H1 (cell line): Measurements from ENCODE around the gene KLHDC8B. TPM values are rescaled to one million over a fixed set of nuclear protein-coding genes. Genes with fewer than 3 reads are reported as not detected.

Source experiments
- JUND ChIP-seq: IDR thresholded peaks from 2 replicates; pipeline ENCODE4 v1.6.1; 2011; ENCODE audit warnings: mild to moderate bottlenecking, improper control_type of control experiment, low read length
- polyA plus RNA-seq, 7 experiments: library from polyadenylated mRNA; depleted of rRNA in 3 of 7; stranded (reverse) in 5 of 7; unstranded in 2 of 7; fragments of >200 nt in 5 of 7; fragments of 200-250 nt in 2 of 7; gene quantifications; 1 replicate in 5 of 7; 2 replicates in 1 of 7; 4 replicates in 1 of 7; pipeline versions ENCODE4 v1.2.1 to v1.2.3, GENCODE V29; 2011 to 2013; ENCODE audit warnings: missing spikeins in 2 of 7, mixed read lengths in 2 of 7
- total RNA-seq: library from RNA; stranded (reverse); fragmentation: NEBNext Ultra II Directional; extraction: Animal tissue kit (Norgen Biotek cat#: 25700); gene quantifications from 2 replicates; pipeline ENCODE4 v1.2.1, GENCODE V29; 2021
- TF ChIP-seq, protein P1 (sequence below): IDR thresholded peaks from 2 replicates; pipeline ENCODE4 v1.6.1; 2011; ENCODE audit warnings: low read length, improper control_type of control experiment
- TF ChIP-seq, protein P2 (sequence below): IDR thresholded peaks from 2 replicates; pipeline ENCODE4 v1.6.1; 2012; ENCODE audit warnings: inconsistent platforms
- TF ChIP-seq, protein P3 (sequence below): fragments of 300-600 bp; sonication (generic); IDR thresholded peaks from 2 replicates; pipeline ENCODE4 v1.7.1; 2012; ENCODE audit warnings: low read length, moderate library complexity, mild to moderate bottlenecking, inconsistent platforms; ENCODE audit not compliant: insufficient replicate concordance

KLHDC8B gene
- total and polyA plus RNA-seq, 2 of the 8 experiments (the other 6 are each of a cell fraction or from before 2014, with no cell fraction given) = 15.8 to 21.3 TPM

DNA sequence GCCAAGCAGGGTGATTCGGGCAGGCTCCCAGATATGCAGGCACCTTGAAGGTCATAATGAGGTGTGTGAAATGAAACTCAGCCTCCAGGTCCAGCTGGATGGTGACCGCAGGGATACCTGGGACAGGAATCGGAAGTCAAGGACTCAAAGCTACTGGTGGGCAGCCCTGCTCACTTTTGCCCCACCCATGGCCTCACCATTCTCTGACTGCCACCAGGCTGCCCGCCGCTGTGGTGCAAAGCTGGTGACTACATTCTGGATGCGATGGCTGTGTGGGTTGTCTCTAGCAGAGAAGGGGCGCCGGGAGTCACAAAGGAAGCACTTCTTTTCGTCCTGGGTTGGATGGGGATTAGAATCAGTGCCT is 39.3 kb upstream of the KLHDC8B start (continued):
- TF ChIP-seq, protein P1, sequence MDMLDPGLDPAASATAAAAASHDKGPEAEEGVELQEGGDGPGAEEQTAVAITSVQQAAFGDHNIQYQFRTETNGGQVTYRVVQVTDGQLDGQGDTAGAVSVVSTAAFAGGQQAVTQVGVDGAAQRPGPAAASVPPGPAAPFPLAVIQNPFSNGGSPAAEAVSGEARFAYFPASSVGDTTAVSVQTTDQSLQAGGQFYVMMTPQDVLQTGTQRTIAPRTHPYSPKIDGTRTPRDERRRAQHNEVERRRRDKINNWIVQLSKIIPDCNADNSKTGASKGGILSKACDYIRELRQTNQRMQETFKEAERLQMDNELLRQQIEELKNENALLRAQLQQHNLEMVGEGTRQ = no peak
- TF ChIP-seq, protein P2, sequence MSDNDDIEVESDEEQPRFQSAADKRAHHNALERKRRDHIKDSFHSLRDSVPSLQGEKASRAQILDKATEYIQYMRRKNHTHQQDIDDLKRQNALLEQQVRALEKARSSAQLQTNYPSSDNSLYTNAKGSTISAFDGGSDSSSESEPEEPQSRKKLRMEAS = no peak
- no peak for TF ChIP-seq JUND
- TF ChIP-seq, protein P3, sequence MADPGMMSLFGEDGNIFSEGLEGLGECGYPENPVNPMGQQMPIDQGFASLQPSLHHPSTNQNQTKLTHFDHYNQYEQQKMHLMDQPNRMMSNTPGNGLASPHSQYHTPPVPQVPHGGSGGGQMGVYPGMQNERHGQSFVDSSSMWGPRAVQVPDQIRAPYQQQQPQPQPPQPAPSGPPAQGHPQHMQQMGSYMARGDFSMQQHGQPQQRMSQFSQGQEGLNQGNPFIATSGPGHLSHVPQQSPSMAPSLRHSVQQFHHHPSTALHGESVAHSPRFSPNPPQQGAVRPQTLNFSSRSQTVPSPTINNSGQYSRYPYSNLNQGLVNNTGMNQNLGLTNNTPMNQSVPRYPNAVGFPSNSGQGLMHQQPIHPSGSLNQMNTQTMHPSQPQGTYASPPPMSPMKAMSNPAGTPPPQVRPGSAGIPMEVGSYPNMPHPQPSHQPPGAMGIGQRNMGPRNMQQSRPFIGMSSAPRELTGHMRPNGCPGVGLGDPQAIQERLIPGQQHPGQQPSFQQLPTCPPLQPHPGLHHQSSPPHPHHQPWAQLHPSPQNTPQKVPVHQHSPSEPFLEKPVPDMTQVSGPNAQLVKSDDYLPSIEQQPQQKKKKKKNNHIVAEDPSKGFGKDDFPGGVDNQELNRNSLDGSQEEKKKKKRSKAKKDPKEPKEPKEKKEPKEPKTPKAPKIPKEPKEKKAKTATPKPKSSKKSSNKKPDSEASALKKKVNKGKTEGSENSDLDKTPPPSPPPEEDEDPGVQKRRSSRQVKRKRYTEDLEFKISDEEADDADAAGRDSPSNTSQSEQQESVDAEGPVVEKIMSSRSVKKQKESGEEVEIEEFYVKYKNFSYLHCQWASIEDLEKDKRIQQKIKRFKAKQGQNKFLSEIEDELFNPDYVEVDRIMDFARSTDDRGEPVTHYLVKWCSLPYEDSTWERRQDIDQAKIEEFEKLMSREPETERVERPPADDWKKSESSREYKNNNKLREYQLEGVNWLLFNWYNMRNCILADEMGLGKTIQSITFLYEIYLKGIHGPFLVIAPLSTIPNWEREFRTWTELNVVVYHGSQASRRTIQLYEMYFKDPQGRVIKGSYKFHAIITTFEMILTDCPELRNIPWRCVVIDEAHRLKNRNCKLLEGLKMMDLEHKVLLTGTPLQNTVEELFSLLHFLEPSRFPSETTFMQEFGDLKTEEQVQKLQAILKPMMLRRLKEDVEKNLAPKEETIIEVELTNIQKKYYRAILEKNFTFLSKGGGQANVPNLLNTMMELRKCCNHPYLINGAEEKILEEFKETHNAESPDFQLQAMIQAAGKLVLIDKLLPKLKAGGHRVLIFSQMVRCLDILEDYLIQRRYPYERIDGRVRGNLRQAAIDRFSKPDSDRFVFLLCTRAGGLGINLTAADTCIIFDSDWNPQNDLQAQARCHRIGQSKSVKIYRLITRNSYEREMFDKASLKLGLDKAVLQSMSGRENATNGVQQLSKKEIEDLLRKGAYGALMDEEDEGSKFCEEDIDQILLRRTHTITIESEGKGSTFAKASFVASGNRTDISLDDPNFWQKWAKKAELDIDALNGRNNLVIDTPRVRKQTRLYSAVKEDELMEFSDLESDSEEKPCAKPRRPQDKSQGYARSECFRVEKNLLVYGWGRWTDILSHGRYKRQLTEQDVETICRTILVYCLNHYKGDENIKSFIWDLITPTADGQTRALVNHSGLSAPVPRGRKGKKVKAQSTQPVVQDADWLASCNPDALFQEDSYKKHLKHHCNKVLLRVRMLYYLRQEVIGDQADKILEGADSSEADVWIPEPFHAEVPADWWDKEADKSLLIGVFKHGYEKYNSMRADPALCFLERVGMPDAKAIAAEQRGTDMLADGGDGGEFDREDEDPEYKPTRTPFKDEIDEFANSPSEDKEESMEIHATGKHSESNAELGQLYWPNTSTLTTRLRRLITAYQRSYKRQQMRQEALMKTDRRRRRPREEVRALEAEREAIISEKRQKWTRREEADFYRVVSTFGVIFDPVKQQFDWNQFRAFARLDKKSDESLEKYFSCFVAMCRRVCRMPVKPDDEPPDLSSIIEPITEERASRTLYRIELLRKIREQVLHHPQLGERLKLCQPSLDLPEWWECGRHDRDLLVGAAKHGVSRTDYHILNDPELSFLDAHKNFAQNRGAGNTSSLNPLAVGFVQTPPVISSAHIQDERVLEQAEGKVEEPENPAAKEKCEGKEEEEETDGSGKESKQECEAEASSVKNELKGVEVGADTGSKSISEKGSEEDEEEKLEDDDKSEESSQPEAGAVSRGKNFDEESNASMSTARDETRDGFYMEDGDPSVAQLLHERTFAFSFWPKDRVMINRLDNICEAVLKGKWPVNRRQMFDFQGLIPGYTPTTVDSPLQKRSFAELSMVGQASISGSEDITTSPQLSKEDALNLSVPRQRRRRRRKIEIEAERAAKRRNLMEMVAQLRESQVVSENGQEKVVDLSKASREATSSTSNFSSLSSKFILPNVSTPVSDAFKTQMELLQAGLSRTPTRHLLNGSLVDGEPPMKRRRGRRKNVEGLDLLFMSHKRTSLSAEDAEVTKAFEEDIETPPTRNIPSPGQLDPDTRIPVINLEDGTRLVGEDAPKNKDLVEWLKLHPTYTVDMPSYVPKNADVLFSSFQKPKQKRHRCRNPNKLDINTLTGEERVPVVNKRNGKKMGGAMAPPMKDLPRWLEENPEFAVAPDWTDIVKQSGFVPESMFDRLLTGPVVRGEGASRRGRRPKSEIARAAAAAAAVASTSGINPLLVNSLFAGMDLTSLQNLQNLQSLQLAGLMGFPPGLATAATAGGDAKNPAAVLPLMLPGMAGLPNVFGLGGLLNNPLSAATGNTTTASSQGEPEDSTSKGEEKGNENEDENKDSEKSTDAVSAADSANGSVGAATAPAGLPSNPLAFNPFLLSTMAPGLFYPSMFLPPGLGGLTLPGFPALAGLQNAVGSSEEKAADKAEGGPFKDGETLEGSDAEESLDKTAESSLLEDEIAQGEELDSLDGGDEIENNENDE = no peak
